ENCODE measurements around the gene CACNB2.

DNA sequence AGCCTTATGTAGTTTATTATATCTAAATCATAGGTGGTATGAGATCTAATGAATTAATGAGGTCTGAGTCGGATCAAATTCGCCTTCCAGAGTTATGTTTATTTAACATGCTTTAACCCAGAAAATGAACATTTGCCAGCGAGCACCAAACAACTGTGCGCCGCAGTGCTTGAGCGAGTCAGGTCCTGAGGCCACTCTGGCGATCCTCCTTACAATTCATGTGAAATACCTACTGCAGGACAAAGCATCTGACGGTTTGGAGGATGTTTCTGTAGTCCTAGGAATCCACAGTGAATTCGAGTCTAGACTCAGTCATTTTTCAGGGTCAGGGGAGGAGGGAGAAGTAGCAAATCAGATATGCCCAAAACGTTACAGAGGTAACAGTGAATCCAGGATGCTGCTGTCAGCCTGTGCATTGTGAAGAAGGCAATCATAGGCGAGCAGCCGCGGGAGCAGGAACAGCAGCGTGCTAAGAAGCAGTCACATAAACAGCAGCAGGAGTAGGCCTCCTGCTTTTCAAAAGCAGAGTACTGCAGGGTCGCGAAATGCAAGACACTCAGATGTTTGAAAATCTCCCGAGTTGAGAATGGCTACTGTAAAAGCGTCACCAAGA is 120.2 kb downstream of the CACNB2 start:
- TF ChIP-seq EZH2phosphoT487 (IDR thresholded peaks at IDR 0.05; ENCODE audit: borderline replicate concordance, low read length) = no peak
- TF ChIP-seq, protein P1, sequence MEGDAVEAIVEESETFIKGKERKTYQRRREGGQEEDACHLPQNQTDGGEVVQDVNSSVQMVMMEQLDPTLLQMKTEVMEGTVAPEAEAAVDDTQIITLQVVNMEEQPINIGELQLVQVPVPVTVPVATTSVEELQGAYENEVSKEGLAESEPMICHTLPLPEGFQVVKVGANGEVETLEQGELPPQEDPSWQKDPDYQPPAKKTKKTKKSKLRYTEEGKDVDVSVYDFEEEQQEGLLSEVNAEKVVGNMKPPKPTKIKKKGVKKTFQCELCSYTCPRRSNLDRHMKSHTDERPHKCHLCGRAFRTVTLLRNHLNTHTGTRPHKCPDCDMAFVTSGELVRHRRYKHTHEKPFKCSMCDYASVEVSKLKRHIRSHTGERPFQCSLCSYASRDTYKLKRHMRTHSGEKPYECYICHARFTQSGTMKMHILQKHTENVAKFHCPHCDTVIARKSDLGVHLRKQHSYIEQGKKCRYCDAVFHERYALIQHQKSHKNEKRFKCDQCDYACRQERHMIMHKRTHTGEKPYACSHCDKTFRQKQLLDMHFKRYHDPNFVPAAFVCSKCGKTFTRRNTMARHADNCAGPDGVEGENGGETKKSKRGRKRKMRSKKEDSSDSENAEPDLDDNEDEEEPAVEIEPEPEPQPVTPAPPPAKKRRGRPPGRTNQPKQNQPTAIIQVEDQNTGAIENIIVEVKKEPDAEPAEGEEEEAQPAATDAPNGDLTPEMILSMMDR (conservative IDR thresholded peaks at IDR 0.05; ENCODE audit: low read depth, low read length) = no peak
